GM23338 (cell line): ENCODE results near the gene POMT2.

Source experiments
- CTCF ChIP-seq, 2 experiments: fragments of 200-600 bp in 1 of 2; sonication (generic) in 1 of 2; conservative IDR thresholded peaks; 2 replicates each; pipeline versions ENCODE4 v1.5.1 to v1.6.1; 2016 to 2017; ENCODE audit warnings: antibody characterized with exemption in 2 of 2, low read depth in 2 of 2, mild to moderate bottlenecking in 2 of 2, moderate library complexity in 1 of 2
- EZH2 ChIP-seq: fragments of 200-600 bp; sonication (generic); IDR thresholded peaks from one replicate; pipeline ENCODE4 v1.8.0; 2017; ENCODE audit warnings: antibody characterized with exemption, mild to moderate bottlenecking, low read depth; ENCODE audit not compliant: unreplicated experiment
- EZH2phosphoT487 ChIP-seq: fragments of 200-600 bp; sonication (generic); IDR thresholded peaks from one replicate; pipeline ENCODE4 v1.8.1; 2018; ENCODE audit warnings: antibody characterized with exemption; ENCODE audit not compliant: unreplicated experiment
- POLR2AphosphoS5 ChIP-seq: IDR thresholded peaks from 2 replicates; pipeline ENCODE4 v1.6.1; 2016; ENCODE audit warnings: antibody characterized with exemption, low read depth
- TF ChIP-seq, protein P1 (sequence below): IDR thresholded peaks from one replicate; pipeline ENCODE4 v1.6.1; 2018; ENCODE audit warnings: antibody characterized with exemption; ENCODE audit not compliant: unreplicated experiment
- TF ChIP-seq, protein P2 (sequence below): IDR thresholded peaks from 2 replicates; pipeline ENCODE4 v1.6.1; 2016; ENCODE audit warnings: antibody characterized with exemption

DNA sequence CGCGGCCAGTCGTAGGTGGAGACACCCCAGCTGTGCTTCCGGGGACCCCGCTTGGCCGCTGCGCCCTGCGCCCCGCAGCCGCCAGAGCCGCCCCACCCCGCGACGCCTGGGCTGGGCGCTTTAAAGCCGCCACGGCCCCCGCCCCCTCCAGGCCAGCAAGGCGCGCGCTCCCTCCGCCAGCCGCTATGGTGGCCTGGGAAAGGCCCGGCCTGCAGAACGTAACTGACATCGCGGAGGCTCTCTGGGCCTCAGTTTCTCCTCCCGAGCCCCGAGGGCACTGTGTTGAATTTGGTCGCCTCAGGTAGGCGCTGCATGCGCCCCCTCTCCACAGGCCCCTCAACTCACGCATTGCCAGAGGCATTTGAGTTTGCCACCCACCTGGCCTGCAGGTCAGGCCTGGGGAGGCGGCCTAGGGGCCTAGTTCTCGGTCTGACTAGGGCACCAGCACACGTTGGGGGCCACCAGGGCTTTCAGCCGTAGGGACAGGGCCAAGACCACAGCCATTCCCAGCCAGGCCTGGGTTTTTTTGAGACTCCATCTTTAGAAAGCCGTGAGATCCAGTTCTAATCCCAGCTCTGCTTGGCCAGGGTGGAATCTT lies 49.5 kb downstream of the POMT2 start, which contains the start of gene NGB:
- peak in 1 of 2 experiments; percentile 8; a peak in 1 of 4 replicates for TF ChIP-seq CTCF (conservative IDR thresholded peaks at IDR 0.05; ENCODE audit: low read depth in 2 of 2)
- TF ChIP-seq POLR2AphosphoS5 = no peak
- TF ChIP-seq, protein P1, sequence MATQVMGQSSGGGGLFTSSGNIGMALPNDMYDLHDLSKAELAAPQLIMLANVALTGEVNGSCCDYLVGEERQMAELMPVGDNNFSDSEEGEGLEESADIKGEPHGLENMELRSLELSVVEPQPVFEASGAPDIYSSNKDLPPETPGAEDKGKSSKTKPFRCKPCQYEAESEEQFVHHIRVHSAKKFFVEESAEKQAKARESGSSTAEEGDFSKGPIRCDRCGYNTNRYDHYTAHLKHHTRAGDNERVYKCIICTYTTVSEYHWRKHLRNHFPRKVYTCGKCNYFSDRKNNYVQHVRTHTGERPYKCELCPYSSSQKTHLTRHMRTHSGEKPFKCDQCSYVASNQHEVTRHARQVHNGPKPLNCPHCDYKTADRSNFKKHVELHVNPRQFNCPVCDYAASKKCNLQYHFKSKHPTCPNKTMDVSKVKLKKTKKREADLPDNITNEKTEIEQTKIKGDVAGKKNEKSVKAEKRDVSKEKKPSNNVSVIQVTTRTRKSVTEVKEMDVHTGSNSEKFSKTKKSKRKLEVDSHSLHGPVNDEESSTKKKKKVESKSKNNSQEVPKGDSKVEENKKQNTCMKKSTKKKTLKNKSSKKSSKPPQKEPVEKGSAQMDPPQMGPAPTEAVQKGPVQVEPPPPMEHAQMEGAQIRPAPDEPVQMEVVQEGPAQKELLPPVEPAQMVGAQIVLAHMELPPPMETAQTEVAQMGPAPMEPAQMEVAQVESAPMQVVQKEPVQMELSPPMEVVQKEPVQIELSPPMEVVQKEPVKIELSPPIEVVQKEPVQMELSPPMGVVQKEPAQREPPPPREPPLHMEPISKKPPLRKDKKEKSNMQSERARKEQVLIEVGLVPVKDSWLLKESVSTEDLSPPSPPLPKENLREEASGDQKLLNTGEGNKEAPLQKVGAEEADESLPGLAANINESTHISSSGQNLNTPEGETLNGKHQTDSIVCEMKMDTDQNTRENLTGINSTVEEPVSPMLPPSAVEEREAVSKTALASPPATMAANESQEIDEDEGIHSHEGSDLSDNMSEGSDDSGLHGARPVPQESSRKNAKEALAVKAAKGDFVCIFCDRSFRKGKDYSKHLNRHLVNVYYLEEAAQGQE = no peak
- TF ChIP-seq EZH2 = peak; percentile 27
- TF ChIP-seq EZH2phosphoT487 = no peak
- TF ChIP-seq, protein P2, sequence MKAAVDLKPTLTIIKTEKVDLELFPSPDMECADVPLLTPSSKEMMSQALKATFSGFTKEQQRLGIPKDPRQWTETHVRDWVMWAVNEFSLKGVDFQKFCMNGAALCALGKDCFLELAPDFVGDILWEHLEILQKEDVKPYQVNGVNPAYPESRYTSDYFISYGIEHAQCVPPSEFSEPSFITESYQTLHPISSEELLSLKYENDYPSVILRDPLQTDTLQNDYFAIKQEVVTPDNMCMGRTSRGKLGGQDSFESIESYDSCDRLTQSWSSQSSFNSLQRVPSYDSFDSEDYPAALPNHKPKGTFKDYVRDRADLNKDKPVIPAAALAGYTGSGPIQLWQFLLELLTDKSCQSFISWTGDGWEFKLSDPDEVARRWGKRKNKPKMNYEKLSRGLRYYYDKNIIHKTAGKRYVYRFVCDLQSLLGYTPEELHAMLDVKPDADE = no peak
